GF-D8 (cell line): Measurements from ENCODE around the gene RAC3.

Source experiments
- DNase-seq: peaks from one replicate; lab custom pipeline; 2025; lab: John Stamatoyannopoulos, UW

RAC3 gene

GRCh38 chr17:81999587-81999975, 31.9 kb upstream of the RAC3 start:
- DNase-seq: no peak

DNA sequence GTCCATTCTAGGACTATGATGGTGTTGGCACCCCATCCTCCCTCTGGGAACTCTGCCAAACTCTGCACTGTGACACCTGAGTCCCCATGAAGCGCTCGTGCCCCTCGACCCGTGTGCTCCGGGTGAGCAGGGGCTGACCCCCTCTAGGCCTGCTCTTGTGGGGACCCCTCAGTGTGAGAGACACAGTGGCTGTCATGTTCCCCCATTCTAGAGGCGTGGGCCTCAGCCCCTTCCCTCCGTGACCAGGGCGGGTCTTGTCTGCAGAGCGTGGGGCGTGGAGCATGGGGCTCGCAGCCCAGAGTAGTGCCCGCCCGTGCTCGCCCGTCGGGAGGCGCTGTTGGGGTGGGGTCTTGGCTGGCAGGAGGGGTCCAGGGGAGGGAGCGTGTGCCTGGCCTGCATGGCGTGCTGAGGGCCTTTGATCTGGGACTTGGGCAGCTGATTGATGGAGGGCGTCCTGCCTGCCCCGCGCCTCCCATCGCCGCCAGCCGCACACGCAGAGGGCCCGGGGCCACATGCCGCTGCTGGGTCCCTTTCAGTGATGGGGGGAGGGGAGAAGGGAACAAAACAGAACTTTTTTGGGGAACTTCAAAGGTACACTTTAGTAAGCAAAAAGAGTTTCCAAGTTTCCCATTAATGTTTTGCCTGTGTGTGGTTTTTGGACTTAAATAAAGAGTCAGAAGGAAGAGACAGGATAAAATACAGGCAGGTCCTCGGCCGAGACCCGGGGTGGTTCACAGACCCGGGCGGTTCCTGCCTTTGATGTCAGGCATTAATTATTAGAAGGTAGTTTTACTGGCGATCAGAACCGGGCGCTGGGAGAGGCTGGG, 31.3 kb upstream of the RAC3 start:
- DNase-seq: no peak

GRCh38 chr17:82000803-82001570, 30.5 kb upstream of the RAC3 start:
- DNase-seq: no peak

GRCh38 chr17:82001571-82002056, 29.9 kb upstream of the RAC3 start:
- no peak for DNase-seq

- no peak for DNase-seq
Measured at GRCh38 chr17:82003411-82004381, 27.8 kb upstream of the RAC3 start.

- DNase-seq: no peak
Measured at GRCh38 chr17:82004517-82005455, 26.7 kb upstream of the RAC3 start.

DNA sequence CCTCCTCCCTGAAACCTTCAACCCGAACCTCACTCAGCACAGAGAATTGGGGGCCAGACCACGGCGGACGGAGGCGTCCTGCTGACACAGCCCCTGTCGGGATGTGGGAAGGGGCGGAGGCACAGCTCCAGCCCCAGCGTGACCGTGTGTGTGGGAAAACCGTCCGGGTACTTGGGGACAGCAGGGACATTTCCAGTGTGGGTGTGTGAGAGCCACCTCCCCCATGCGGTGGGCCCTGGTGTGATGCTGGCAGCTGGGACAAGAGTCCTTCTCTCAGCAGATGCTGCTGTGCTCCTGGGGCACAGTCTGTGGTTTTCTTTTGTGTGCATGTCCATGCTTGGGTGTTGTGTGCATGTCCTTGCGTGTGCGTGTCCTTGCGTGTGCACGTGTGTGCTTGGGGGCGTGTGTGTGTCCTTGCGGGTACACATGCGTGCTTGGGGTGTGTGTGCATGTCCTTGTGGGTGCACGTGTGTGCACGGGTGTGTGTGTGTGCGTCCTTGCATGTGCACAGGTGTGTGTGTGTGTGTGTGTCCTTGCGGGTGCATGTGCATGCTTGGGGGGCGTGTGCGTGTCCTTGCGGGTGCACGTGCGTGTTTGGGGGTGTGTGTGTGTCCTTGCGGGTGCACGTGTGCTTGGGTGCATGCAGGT, 25.7 kb upstream of the RAC3 start:
- no peak for DNase-seq

DNA sequence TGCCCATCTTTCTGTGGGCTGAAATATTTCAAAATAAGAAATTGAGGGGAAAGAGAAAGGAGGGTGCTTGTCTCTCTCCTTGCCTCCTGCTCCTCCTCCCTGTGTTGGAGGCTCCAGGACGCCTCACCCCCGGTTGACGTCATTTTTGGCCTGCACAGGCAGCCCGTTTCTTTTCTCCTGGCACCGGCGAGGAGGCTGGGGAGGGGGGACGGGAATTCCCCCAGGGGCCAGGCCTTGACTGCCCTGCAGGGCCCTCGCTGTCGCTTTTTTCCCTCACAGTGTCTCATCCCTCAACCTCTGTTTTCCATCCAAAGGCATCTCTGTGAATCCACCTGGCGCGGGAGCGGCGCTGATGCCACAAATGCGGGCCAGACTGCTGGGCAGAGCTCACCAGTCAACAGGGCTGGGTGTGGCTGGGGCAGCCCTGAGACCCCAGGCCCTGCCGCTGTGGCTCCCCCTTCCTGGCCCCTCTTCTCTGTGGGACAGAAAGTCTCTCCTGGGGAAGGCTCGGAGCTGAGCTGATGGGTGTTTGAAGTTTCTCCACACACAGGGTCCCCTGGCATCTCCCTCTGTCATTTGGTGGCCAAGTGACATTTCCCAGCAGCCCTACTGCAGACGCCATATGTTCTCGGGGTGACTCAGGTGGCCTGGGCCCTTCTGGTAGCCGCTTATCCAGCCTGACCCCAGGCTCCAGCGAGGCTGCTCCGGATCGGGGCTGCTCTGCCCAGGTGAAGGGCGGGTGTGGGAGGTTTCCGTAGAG, 24.8 kb upstream of the RAC3 start:
- DNase-seq: no peak

DNA sequence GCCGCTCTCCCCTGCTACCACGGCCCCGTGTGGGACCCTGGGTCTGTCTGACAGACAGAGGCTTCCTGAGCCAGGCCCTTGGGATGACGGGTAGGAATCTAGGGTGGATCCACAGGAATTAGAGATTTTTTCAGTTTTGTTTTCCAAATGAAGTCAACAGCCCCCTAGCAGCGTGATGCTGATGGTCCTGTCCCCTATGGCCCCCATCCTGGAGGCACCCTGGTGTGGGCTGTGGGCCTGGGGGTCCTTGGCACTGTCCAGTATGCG, 24.3 kb upstream of the RAC3 start:
- DNase-seq: no peak

- DNase-seq: no peak
Measured at GRCh38 chr17:82007495-82008257, 23.8 kb upstream of the RAC3 start.

- no peak for DNase-seq
Measured at GRCh38 chr17:82008258-82008940, 23.1 kb upstream of the RAC3 start.

DNA sequence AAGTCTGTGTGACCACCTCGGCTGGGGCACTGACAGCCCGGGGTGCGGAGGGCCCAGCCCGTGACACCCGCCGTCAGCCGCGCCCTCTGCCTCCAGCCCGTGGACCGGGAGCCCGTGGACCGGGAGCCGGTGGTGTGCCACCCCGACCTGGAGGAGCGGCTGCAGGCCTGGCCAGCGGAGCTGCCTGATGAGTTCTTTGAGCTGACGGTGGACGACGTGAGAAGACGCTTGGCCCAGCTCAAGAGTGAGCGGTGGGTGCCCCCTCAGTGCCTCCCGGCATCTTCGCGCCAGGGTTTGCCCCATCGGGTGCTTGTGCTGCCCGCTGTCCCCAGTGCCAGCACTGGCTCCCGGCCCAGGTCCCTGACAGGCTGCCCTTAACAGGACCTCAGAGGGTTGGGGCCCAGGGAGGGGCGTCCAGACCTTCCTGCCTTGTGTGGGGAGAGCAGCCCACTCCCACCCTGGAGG, 22.5 kb upstream of the RAC3 start:
- no peak for DNase-seq

- no peak for DNase-seq
Measured at GRCh38 chr17:82009413-82009812, 22.1 kb upstream of the RAC3 start.

GRCh38 chr17:82010575-82011525, 20.6 kb upstream of the RAC3 start:
- no peak for DNase-seq

DNA sequence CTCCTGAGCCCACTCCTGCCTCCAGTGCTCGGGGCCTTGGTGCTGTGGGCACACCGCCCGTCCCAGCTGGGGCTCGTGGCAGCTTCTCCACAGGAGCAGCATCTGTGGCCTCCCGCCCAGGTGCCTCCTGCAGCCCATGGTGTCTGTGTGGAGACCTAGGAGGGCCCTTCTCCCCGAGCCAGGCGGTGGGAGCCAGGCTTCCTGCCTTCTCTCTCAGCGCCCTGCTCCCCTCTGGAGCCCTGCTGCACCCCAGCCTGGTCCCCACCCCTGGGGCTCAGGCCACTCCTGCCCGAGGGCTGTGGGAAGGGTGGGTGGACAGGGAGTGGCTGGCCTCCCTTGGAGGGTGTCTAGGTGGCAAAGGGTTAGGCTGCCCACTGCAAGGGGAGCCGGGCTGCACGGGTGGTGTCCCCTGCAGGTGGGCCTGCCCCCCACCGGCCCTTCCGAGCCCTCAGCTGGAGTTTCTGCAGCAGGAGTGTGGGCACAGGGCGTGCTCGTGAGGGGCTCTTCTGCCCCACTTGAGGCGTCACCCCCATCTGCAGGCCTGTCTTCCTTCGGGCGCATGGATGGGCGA, 19.8 kb upstream of the RAC3 start:
- DNase-seq: no peak

GRCh38 chr17:82012261-82012639, 19.2 kb upstream of the RAC3 start:
- DNase-seq: no peak
